NCI-H524 (cell line): ENCODE measurements around the gene APOBEC4.

Experiments
- DNase-seq, 2 experiments: peaks; one replicate each; lab custom pipeline; 2025; lab: John Stamatoyannopoulos, UW

APOBEC4 gene

DNA sequence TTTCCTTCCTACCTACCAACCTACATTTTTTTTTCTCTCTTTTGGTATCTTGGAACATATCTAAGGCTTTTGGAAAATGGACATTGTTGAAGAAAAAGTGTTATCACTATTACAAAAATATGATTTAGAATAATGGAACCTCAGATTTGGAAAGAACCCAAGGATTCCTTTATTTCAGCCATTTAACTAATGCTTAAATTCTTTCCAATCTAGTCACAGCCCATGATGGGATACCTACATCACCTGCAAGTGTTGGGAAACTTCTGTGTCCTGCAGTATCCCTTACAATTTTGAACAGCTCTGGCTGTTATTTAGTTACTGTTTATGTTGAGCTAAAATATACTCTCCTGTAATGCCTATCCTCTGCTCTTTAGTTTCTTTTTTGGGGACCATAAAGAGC, 22.3 kb upstream of the APOBEC4 start:
- DNase-seq: no peak

GRCh38 chr1:183674886-183675285, 21.8 kb upstream of the APOBEC4 start:
- no peak for DNase-seq

DNA sequence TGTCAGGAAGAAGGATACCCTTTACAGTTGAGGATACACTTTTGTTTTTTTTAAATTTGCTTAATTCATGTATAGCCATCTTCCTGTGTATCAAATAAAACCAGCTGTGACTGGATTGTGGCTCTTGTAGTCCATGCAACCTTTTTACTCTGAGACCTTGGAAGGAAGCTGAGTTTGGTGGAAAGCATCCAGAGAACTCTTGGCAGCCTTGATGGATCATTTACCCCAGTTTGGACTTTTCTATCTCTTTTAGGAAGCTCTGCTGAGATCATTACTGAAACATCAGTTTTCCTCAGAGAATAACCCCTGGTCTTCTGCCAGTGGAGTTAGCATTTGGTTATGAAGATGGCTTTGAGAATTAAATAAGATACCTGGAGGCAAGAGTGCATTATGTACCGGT, 21.2 kb upstream of the APOBEC4 start:
- no peak for DNase-seq

DNA sequence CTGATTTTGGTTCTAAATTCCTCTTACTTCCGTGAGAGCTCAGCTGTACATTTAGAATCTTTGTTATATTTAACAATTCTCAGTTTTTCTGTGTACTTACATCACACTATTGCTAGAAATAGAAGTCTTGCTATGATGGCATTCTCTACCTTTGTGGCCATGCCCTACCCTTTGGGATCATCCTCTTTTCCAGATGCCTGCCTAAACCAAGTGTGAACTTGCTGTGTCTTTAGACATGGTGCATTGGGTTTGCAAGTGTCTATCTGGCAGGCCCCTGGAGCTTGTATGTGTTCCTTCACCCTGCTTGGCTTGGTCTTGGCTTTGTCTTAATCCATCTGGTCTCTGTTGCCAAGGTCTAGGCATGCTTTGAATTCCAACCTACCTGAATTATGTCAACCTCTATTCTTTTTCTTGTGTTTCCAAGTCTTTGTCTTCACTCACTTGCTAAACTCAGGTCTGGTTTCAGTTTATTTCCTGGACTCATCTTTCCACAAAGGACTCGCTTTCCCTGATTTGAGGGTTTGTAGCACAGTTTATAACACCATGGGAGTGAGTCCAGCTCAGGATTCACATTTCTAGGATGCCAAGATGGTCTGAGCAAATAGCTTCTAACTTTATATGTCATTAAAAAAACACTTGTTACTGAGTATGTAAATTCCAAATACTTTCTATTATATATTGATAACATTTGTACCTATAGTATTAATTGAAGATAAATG, 20.6 kb upstream of the APOBEC4 start:
- no peak for DNase-seq

DNA sequence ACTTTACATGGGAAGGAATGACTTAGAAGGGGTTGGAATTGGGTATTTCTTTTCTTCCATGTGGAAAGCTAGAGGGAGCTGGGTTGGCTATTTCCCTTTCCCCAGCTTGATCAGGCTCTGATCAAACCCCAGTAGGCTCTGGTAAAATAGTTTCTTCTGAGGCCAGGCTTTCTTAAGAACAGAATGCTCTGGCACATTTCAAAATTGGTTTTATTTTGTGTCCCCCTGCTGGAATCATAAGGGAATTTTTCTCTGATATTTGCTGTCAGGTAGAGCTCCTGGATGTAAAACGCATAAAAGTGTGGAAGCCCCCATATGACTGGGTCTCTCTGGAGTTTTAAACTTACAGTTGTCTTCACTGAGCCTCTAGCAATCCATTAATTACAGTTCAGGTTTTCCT, 17.1 kb upstream of the APOBEC4 start:
- DNase-seq: no peak

DNA sequence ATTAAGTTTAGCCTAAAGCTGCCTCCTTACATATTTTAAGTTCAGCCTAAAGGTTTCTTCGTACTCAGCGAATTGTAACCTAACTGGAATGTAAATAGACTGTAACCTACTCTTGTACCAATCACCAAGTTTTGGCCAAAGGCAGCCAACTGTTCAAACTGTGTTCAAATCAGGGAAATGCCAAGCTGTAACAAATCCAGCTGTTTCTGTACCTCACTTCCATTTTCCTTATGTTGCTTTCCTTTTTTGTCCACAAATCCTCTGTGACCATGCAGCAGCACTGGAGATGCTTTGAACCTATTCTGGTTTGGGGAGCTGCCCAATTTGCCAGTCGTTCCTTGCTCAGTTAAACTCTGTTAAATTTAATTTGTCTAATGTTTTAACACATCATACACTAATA, 3.2 kb upstream of the APOBEC4 start:
- no peak for DNase-seq

GRCh38 chr1:183655562-183656075, 2.5 kb upstream of the APOBEC4 start:
- DNase-seq: peak; percentile 30 to 82

GRCh38 chr1:183654706-183655105, 1.6 kb upstream of the APOBEC4 start:
- DNase-seq: no peak

DNA sequence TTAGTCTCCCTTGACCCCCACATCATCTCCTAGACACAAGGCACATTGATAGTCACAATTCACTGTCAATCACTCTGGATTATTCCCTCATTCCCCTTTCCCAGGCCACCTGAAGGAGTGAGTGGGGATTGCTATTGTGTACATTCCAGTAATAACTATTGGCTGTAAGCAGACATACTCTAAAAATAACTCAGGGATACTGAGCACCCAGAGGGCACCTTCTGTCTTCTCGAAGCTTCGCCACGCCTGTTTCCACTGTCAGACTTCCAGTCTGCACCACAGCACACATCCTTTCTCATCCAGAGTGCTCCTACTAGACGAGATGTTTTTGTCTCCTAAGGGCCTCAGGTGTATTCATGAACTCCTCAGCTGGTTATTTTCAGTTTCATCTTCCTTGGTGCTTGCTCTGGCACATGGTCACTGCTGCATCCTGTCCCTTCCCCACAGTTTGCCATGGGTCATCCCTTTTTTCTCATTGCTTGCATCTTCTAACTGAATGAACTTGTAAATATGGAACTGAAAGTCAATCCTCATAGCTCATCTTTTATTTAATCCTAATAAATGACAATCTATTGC, 848 bp upstream of the APOBEC4 start:
- DNase-seq: no peak

- DNase-seq: no peak
These were observed 312 bp upstream of the APOBEC4 start for GRCh38 chr1:183653462-183653794.

DNA sequence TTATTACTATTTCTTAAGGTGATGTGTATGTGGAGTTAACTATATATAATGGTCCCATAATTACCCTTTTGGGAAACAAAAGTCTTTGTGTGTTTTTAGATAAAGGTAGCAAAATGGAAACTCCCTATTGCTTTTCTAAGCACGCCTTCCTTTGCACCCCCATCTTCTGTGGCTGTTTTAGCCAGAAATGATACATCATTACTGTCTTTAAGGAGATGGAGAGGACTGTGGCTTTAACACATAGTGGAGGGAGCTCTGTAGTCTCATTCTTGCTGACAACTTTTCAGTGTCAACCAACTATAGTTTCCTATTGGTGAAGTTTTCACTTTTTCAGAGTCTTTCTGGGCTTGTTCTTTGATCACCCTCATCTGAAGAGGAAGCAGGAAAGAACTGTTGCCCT, 1.0 kb downstream of the APOBEC4 start:
- no peak for DNase-seq

GRCh38 chr1:183651612-183652011, 1.5 kb downstream of the APOBEC4 start:
- no peak for DNase-seq

GRCh38 chr1:183648042-183648441, 5.1 kb downstream of the APOBEC4 start:
- no peak for DNase-seq

DNA sequence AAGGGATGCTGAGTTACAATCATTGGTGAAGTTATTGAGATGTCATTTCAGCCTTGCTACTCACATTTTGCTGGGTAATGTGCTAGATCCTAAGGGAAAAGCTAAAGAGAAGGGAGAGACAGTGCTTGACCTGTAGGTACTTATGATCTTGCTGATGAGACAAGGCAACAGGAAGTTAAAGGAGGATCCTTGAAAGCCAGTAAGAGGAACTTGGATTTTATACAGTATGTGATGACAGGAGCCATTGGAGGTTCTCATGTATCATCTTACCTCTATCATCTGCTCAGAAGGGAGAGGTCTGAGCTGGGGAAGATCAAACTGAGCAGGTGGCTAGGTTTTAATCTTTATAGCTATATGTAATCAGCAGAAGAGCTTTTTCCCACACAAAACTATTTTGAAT, 6.3 kb downstream of the APOBEC4 start:
- peak; percentile 77 to 91 for DNase-seq

DNA sequence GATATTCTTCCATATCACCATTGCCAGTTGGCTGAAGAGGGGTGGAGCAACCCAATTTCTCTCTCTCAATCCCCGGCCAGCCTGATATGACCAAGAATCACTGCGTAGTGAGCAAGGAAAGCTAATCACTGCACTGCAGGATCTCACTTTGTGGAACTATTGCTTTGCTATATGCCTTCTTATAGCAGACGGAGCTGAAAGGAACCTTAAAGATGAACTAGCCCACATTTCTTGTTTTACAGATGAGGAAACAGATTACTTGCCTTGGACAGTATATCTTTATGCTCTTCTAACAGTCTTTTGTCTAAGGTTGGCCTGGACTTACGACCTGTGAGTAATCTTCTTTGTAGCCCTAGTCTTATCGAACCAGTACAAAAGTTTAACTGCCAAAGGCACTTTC, 7.6 kb downstream of the APOBEC4 start:
- DNase-seq: no peak

DNA sequence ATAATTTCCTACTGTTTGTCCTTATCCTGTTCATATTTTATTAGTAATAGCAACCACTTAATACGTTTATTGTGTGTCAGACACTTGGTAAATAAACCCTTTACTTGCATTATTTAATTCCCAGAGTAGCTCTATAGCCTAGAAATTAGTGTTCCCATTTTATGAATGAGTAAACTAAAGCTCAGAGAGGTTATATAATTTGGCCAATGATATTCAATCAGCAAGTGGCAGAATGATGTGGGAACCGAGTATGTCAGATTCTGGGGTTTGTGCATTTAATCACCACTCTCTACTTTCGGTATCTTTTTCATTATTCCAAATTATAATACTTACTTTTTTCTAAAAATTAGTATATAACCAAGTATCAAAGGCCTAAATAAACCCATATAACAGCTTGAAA, 10.9 kb downstream of the APOBEC4 start:
- DNase-seq: no peak

GRCh38 chr1:183640193-183640592, 12.9 kb downstream of the APOBEC4 start:
- no peak for DNase-seq

DNA sequence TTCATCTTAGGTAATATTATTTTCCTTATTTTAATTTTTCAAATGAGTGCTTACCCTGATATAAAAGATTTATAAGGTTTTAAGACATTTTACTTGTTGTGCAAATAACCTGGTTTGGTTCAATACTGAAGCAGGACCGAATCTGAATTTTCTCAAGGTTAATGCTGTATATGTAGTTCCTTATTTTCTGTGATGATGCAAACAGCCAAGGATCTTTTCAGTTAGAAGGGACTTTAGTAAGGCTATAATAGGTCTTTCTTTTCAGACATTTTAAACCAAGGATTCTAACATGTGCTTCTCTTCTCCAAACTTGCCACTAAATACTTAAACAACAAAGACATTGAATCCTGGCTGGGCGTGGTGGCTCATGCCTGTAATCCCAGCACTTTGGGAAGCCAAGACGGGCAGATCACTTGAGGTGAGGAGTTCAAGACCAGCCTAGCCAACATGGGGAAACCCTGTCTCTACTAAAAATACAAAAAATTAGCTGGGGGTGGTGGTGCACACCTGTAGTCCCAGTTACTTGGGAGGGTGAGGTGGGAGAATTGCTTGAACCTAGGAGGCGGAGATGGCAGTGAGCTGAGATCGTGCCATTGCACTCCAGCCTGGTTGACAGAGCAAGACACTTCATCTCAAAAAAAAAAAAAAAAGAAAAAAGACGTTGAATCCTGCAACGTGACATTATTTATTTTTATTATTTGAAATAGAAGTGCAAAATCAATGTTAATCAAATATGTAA, 14.3 kb downstream of the APOBEC4 start:
- DNase-seq: peak in 1 of 2 experiments; percentile 12

- peak in 1 of 2 experiments; percentile 25 for DNase-seq
These were observed 16.3 kb downstream of the APOBEC4 start for GRCh38 chr1:183636783-183637182.

- DNase-seq: no peak
These were observed 16.8 kb downstream of the APOBEC4 start for GRCh38 chr1:183636334-183636682.

DNA sequence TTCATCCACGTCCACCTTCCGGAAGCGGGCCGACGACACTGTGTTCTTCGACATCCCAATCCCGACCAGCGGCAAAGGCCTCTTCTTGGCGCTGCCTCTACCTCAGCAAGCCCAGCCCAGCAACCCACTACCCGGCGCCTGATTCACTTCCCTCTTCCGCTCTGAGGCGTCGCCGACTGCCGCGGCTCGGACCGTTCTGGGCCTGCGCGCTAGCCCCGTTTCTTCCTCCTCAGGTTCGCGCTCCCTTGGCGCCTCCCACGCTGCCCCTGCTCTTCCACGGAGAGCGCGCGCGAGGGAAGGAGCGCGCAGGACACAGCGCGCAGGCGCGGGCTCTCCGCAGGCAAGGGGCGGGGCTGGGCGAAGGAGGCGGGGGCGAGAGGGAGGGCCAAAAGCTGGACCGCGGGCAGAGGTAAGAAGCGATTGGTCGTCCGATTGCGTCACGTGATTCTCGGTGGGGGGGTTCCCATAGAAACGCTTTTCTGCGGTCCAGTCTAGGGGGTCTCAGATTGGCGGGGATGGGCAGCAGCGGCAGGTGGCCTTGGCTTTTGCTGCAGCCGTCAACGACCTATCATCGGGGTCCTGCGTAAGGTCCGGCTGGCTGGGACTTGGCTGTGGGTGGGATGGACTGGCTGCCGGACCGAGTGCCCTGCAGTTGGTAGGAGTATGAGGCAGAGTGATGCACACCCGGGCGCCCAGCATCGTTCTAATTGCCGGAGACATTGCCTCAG, 17.3 kb downstream of the APOBEC4 start, which contains the start of gene ARPC5:
TSS of gene ARPC5 (minus strand) at position 178 of the 728 bp plus-strand sequence. CDS start at position 54, 124 bp downstream.
- DNase-seq: peak; percentile 94 to 95

- DNase-seq: peak in 1 of 2 experiments; percentile 54
These were observed 18.0 kb downstream of the APOBEC4 start for GRCh38 chr1:183635099-183635605.
